Psoas muscle (tissue), 8 donors: Measurements from ENCODE around the gene SERTM2. TPM values are rescaled to one million over a fixed set of nuclear protein-coding genes. Genes with fewer than 3 reads are reported as not detected.

Experiments used
- ATAC-seq, 4 donors: fragments of 200-7000 bp; cut with Tn5 transposase; one replicate each; pipeline ENCODE4 v1.9.1; 2020; ENCODE audit warnings: moderate library complexity in 3 of 4, mild to moderate bottlenecking in 2 of 4
- DNase-seq, 2 donors: peaks; one replicate each; pipeline ENCODE4 v3.0.0-alpha.2; 2020
- H3K27ac ChIP-seq: fragments of 200-600 bp; one replicate; pipeline ENCODE4 v1.8.0; 2022
- H3K27me3 ChIP-seq, 3 donors: fragments of 200-600 bp in 1 of 3; one replicate each; pipeline versions ENCODE4 v1.6.1 to v1.8.0; 2013 to 2022; ENCODE audit warnings: low read length in 2 of 3, mild to moderate bottlenecking in 2 of 3, moderate library complexity in 1 of 3; ENCODE audit not compliant: insufficient read depth in 3 of 3
- H3K36me3 ChIP-seq, 2 donors: fragments of 200-600 bp in 1 of 2; one replicate each; pipeline versions ENCODE4 v1.6.1 to v1.8.0; 2013 to 2022; ENCODE audit warnings: low read depth in 1 of 2, mild to moderate bottlenecking in 1 of 2, moderate library complexity in 1 of 2; ENCODE audit not compliant: insufficient read depth in 1 of 2
- H3K4me1 ChIP-seq: fragments of 200-600 bp; one replicate; pipeline ENCODE4 v1.8.0; 2022
- H3K4me3 ChIP-seq: fragments of 200-600 bp; one replicate; pipeline ENCODE4 v1.8.0; 2022; ENCODE audit warnings: mild to moderate bottlenecking
- H3K9me3 ChIP-seq: fragments of 200-600 bp; one replicate; pipeline ENCODE4 v1.8.0; 2022
- WGBS, 3 donors: extraction: QIAGEN DNeasy Blood & Tissue Kit; methylation state at CpG; one replicate each; pipeline versions ENCODE4 v1.1.6 to v1.1.7; 2013; 5-methylcytosine and 5-hydroxymethylcytosine counted together
- intact Hi-C, 2 donors: fragments of 100-400 bp; cut with DNase I; formaldehyde crosslinking; loops; one replicate each; pipeline versions ENCODE4 v1.11.0 to v1.14.2; 2022
- polyA plus RNA-seq, 3 donors: library from polyadenylated mRNA; stranded (reverse); fragments of 200-250 nt; gene quantifications; one replicate each; pipeline ENCODE4 v1.2.3, GENCODE V29; 2013
- total RNA-seq, 4 donors: library from RNA; stranded (reverse); fragmentation: NEBNext Ultra II Directional in 2 of 4; extraction: Animal tissue kit (Norgen Biotek cat#: 25700) in 2 of 4; gene quantifications; one replicate each; pipeline versions ENCODE4 v1.2.1 to v1.2.4, GENCODE V29; 2021 to 2023
- TF ChIP-seq, protein P1 (sequence below): fragments of 200-600 bp; IDR thresholded peaks from one replicate; pipeline ENCODE4 v1.8.0; 2022; ENCODE audit warnings: antibody characterized with exemption
- donor health status: healthy with polysubstance abuse.
- donor health status: DM: no; HTN: no; CAD: no; lungs with moderate emphysema.
- donor health status: Bipolar disorder and iron deficiency.
- donor health status: healthy.
- donor health status: DM: yes; HTN: yes; CAD: no.
- donor health status: DM: no; HTN: no; CAD: no.
- donor health status: DM: no; HTN: no; CAD: no.
- donor health status: DM: yes; HTN: yes; CAD: no.

SERTM2 gene
- total and polyA plus RNA-seq, 7 donors, result 0.05 to 0.10 TPM; not detected in 5

GRCh38 chrX:111561851-111562250 lies 50.4 kb downstream of the SERTM2 start:
- no peak for DNase-seq
- 60 to 65% (median 62%) methylated on average over 1 of the region's 1 CpG for WGBS, 3 donors
- TF ChIP-seq, protein P1, sequence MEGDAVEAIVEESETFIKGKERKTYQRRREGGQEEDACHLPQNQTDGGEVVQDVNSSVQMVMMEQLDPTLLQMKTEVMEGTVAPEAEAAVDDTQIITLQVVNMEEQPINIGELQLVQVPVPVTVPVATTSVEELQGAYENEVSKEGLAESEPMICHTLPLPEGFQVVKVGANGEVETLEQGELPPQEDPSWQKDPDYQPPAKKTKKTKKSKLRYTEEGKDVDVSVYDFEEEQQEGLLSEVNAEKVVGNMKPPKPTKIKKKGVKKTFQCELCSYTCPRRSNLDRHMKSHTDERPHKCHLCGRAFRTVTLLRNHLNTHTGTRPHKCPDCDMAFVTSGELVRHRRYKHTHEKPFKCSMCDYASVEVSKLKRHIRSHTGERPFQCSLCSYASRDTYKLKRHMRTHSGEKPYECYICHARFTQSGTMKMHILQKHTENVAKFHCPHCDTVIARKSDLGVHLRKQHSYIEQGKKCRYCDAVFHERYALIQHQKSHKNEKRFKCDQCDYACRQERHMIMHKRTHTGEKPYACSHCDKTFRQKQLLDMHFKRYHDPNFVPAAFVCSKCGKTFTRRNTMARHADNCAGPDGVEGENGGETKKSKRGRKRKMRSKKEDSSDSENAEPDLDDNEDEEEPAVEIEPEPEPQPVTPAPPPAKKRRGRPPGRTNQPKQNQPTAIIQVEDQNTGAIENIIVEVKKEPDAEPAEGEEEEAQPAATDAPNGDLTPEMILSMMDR, result no peak

DNA sequence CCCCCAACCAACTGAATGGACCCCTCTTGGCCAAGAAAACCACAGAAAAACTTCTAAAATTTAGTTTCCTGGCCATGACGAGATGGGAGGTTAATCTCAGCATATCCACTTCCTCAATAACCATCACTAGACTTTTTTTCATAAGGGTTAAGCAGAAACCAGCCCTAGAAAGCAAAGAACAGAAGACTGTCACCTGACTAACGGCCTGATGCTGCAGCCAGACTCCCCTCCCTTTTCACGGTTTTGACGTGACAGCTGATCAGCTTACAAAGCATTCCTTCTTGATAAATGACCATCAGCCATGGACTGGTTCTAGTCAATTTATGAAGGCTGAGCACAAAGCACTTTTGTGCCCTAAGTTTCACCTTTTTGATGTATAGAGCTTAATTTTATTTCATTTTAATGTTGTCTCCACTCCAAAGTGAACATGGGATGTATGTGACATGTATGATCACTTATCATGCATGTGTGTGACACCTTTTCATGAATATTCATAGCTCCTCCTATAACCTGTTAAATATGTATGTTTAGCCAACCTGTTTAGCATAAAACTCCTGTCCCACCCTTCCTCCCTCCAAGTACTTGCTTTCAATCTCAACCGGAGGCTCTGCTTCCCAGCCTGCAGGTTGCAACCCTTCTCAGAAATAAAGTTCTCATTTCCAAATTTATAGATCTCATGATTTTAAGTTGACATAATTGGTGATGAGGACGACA lies 56.3 kb downstream of the SERTM2 start:
- Histone ChIP-seq H3K4me1 (no peaks in the 10 kb centered on the region), H3K9me3 (no peaks in the 10 kb centered on the region), H3K27me3 (no peaks in the 10 kb centered on the region), H3K27ac (no peak overlapping the region), H3K4me3 (no peak overlapping the region), H3K36me3 (no peaks in the 10 kb centered on the region)
- WGBS, 3 donors, result 37 to 55% (median 41%) methylated on average over 6 of the region's 6 CpGs
- DNase-seq, result no peak
- intact Hi-C loops, result no loop called here
- TF ChIP-seq, protein P1, result no peak
- no peak for ATAC-seq

More at GRCh38 chrX:111561851-111562250, 50.4 kb downstream of the SERTM2 start:
- intact Hi-C loops, result no loop called here
- H3K36me3 ChIP-seq, result no peaks in the 10 kb centered on the region
- H3K4me3 ChIP-seq, result no peak overlapping the region
- no peak overlapping the region for H3K27ac ChIP-seq
- H3K9me3 ChIP-seq, result no peaks in the 10 kb centered on the region
- H3K27me3 ChIP-seq, result no peaks in the 10 kb centered on the region
- H3K4me1 ChIP-seq, result no peaks in the 10 kb centered on the region
- no peak for ATAC-seq

GRCh38 chrX:111568354-111568753 lies 56.9 kb downstream of the SERTM2 start:
- ATAC-seq (no peak), DNase-seq (no peak)
- H3K36me3 ChIP-seq, result no peaks in the 10 kb centered on the region
- H3K9me3 ChIP-seq, result no peaks in the 10 kb centered on the region
- WGBS, 3 donors, result 28 to 32% (median 30%) methylated on average over 4 of the region's 4 CpGs
- no peaks in the 10 kb centered on the region for H3K4me1 ChIP-seq
- TF ChIP-seq, protein P1, result no peak
- no peak overlapping the region for H3K4me3 ChIP-seq
- H3K27ac ChIP-seq, result no peak overlapping the region
- intact Hi-C loops, result no loop called here
- no peaks in the 10 kb centered on the region for H3K27me3 ChIP-seq

GRCh38 chrX:111568817-111569216 lies 57.4 kb downstream of the SERTM2 start:
- H3K9me3 ChIP-seq, result no peaks in the 10 kb centered on the region
- no peak overlapping the region for H3K27ac ChIP-seq
- TF ChIP-seq, protein P1, result no peak
- H3K27me3 ChIP-seq, result no peaks in the 10 kb centered on the region
- intact Hi-C loops, result no loop called here
- H3K36me3 ChIP-seq, result no peaks in the 10 kb centered on the region
- no peak overlapping the region for H3K4me3 ChIP-seq
- no peak for DNase-seq
- WGBS, 3 donors, result 63 to 92% (median 70%) methylated on average over 1 of the region's 1 CpG
- ATAC-seq, result no peak
- H3K4me1 ChIP-seq, result no peaks in the 10 kb centered on the region

Other genes with a start within 250 kb of the SERTM2 start
- gene CAPN6, start 241.2 kb upstream of the SERTM2 start, total RNA-seq, result 1 to 10 TPM in 1 of 4 donors, under 1 TPM in 3; 0.25 to 2.6 (median 0.53) TPM
- under 1 TPM; 0.08 to 0.39 (median 0.16) TPM for gene CAPN6, start 241.2 kb upstream of the SERTM2 start, polyA plus RNA-seq
- not detected for gene DCX, start 99.5 kb upstream of the SERTM2 start, total RNA-seq
- under 1 TPM in 1 of 3 donors, not detected in 2; under 0.01 TPM for gene DCX, start 99.5 kb upstream of the SERTM2 start, polyA plus RNA-seq
- gene ALG13, start 169.5 kb downstream of the SERTM2 start, total RNA-seq, result 10 to 100 TPM; 14.3 to 20.0 (median 17.6) TPM
- gene ALG13, start 169.5 kb downstream of the SERTM2 start, polyA plus RNA-seq, result 10 to 100 TPM; 11.2 to 18.3 (median 15.9) TPM